HG02571 (cell line): ENCODE measurements around the gene DIP2A.

ENCODE experiments used
- ATAC-seq: cut with Tn5 transposase; IDR thresholded peaks from one replicate; pipeline ENCODE4 v1.9.1; 2021; ENCODE audit warnings: mild to moderate bottlenecking, moderate library complexity; ENCODE audit not compliant: unreplicated experiment

Gene DIP2A

GRCh38 chr21:46616050-46616449 lies 157.4 kb downstream of the DIP2A start:
- no peak for ATAC-seq

GRCh38 chr21:46616656-46617055 lies 158.0 kb downstream of the DIP2A start:
- no peak for ATAC-seq

- ATAC-seq = no peak
Observed at GRCh38 chr21:46617267-46618051, 158.8 kb downstream of the DIP2A start.

- no peak for ATAC-seq
Observed at GRCh38 chr21:46618738-46619379, 160.2 kb downstream of the DIP2A start.
